Fibroblast of skin of left quadriceps (primary cell): ENCODE results near the gene COL20A1.

Experiments
- DNase-seq, 2 experiments: peaks; one replicate each; pipeline ENCODE4 v3.0.0-alpha.2; 2013; ENCODE audit warnings: low read depth in 2 of 2

Gene COL20A1

DNA sequence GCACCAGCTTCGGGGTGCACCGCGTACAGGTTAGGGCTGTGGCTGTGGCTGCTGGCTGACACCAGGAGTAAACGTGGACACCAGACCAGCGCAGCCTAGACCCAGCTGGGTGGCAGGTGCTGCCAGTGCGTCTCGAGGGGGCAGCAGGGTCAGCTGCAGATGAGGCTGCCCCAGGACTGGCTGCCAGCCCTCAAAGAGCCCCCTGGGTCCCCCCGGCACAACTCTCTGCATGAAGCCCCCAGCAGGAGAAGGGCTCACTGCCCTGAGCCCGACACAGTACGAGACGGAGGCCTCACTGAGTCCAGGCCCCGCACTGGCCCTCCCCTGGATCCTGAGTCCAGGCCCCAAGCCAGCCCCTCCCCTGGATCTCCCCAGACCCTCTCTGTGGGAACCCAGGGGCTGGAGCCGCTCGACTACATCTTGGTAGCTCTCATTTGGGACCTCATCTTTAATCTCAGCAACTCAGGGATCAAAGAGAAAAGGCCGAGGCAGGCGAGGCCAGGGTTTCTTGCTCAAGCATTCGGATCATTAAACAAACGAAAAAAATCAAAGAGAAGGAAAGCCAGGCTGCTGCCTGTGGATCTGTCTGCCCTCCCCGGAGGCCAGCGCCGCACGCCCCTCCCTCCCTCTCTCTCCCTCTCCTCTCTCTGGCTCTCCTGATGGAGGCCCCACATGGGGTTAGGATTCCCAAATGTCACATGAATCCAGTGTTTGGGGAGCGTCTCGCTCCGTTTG lies 31.8 kb upstream of the COL20A1 start:
- DNase-seq = no peak

DNA sequence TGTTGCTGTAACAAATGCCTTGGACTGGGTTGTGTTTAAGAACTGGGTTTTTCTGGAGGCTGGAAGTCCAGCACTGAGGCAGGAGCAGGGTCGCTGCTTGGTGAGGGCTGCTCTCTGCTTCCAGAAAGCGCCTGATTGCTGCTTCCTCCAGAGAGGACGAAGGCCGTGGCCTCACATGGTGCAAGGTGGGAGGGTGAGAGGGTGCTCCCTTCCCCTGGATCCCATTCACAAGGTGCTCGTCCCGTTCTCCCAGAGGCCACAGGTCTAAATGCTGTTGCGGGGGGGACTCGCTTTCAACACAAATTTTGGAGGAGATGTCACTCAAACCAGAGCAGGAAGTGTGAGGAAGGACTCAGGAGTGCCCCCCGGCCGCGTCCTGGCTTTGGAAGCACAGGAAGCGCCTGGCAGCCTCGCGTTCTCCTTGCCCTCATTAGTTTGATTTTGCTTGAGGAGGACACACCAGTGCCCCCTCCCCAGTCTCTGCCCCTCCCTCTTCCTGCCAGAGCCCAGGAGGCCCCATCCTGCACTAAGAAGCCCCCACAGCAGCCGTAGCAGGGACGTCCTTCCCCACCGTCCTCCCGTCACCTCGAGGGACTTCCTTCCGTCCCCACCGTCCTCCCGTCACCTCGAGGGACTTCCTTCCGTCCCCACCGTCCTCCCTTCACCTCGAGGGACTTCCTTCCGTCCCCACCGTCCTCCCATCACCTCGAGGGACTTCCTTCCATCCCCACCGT lies 31.0 kb upstream of the COL20A1 start:
- no peak for DNase-seq

DNA sequence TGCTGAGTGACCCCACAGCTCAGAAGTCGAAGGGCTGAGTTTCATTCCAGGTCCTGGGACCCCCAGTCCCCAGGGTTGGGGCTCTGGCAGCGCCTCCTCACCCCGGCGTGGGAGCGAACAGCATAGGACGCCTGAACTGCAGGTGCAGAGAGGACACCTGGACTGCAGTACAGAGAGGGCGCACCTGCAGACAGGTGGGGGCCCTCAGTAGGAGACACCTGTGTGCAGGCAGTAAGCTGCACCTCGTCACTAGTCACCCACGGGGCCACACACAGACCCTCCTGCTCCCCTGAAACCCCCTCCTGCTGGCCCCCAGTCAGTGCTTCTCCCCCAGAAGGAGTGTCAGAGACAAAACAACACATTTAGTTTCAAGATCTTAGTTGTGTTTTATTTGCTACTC lies 30.1 kb upstream of the COL20A1 start:
- DNase-seq = no peak

DNA sequence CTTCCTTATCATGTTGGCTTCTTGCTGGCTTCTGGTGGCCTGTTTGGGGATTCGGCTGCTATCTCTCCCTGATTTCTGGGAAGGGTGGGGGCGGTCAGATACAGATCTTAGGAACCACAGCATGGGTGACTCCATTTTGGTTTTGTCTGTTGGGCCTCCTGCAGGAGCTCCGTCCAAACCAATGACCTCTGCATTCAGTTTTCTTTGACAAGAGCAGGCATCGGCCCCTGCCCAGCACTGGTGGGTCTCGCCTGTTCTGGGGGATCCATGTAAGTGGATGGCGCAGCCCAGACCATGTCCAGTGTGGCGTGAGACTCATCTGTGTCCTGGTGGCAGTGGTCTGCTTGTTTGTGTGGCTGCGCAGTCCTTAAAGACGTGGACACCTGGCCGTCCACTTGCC lies 29.0 kb upstream of the COL20A1 start:
- no peak for DNase-seq

DNA sequence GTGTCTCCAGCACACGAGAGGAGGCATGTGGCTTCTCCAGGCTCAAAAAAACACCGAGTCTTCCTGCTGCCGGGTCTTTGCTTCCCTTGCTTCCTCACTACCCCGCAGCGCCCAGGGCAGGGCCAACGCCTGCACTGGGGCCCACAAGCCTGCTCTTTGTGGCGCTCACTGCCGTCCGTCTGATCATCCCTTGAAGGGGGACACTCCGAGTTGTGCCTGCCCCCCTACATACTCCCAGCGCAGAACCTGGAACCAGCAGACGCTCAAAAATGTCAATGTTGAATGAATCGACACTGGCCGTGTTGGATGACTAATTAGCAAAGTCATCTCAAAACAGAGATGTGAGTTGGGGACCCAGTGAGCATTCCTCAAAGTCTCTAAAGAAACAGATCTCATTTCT lies 28.5 kb upstream of the COL20A1 start:
- no peak for DNase-seq

DNA sequence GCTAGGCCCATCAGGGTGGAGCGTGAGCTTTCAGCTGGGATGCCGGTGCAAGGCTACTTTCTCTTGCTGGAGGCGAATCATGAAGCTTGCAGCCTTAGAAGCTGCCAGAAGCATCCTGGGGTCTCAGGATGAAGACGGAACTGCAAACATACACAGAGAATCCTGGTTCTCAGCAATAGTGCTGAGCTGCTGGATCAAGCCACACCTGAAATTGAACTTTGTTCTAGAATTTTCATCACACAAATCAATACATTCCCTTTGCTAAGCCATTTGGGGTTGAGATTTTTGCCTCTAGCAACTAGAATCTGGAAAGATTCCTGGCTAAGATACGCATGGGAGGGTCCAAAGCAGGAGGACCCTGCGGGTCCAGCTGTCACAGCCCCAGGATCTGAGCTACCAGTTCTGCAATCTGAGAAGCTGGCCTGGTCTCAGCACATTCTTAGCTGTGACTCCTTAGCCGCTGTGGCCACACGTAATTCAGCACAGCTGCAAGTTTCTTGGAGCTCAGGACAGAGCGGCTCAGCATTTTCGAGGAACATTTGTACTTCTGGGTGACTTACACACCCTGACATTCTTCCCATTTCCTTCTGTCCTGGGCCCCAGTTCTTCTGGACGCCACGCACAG lies 27.0 kb upstream of the COL20A1 start:
- DNase-seq = peak; percentile 8 to 11

DNA sequence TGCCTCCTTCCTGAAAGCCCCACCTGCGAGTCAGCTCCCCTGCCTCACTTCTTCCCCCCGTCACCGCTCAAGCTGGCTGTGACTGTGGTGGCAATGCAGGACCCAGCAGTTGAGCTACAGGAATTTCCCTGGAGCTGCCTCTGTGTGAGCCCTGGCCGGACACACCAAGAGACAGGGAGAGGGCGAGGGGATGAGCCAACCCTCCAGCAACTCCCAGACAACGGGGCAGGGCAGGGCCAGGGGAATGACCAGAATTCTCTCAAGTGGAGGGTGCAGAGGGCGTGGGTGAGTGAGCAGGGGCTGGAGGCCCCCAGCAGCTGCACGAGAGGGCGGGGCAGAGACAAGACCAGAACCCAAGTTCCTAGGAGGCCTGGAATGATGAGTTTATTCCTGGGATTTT lies 25.3 kb upstream of the COL20A1 start:
- no peak for DNase-seq

DNA sequence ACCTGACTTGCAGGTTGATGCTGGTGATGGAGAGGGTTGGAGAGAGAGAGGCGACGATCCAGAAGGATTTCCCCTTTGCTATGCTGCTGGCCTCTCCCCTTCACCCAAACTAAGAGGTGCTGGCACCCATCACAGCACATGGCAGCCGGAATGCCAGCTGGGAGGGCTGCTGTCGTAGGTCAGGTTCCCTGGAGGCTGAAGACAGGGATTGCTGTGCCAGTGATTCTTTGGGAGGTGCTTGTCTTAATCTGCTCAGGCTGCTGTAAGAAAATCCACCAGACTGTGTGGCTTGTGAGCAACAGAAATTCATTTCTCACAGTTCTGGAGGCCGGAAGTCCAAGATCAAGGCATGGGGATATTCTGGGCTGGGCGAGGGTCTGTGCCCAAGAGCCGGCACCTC lies 24.7 kb upstream of the COL20A1 start:
- no peak for DNase-seq

DNA sequence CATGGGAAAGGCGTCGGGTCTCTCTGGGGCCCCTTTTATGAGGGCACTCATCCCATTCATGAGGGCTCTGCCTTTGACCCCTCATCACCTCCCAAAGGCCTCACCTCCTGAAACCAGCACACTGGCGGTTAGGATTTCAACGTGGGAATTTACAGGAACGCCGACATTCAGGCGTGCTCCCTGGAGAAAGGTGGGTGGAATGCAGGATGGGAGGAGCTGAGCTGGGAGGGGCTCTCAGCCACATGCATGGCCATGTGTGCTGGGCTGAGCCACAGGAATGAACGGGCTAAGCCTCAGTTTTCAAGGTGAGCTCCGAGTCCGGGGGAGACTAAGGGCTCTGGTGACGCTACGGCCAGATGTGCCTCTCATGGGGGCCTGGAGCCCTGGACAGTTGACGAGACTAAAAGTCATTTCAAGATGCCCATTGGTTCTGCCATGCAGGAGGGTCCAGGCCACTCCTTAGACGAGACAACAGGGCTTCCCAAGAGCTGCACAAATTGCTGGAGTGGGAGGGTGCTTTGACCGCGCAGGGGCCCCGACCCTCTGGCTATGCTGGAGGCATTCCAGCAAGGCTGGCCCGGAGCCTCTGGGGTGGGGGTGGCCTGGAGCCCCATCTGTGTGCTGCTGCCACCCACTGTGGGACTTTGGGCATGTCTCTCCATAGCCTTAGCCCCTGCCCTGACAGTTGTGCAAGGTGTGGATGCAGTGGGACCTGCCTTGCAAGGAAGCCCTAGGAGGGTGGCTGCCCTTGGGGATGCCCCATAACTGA lies 24.1 kb upstream of the COL20A1 start:
- DNase-seq = no peak

DNA sequence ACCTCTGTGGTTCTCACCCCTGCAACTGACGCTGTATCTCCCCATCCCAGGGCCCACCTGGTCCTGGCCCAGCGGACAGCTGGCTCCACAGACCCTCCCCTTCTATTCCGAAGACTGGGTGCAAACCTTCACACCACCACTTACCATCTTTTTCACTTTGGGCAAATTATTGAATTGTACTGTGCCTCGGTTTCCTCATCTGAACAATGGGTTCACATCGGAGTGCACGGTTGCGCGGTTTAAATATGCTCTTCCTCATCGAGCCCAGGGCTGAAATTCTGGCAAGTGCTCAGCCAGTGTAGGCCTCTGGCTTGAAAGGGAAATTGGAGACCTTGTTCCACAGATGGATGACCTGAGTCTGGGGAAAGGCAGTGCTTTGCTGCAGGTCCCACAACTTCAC lies 23.3 kb upstream of the COL20A1 start:
- no peak for DNase-seq

DNA sequence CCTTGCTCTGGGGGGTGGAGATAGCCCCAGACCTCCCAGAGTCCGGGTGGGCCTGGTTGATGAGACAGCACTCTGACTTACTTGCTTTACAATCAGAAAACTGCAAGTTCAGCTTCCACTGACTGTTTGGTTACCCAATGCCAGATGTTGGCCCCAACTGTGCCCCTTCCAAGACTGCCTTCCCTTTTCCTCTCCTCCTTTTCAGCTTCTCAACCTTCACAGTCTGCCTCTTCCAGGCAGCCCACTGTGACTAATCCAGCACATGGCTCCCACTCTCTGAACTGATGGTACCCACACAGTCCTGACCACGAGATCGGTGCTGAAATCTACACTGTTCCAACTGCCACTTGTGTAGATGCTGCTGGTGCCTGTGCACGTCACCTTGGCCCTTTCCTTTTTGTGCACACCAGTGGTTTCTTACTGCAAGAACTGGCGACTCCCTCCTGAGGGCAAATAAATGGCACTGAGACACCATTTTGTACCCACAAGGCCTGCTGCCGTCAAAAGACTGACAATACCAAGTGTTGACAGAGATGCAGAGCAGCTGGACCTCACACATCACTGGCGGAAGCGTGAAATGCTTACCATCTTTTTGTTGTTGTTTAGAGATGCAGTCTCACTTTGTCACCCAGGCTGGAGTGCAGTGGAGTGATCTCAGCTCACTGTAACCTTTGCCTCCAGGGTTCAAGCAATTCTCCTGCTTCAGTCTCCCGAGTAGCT lies 22.2 kb upstream of the COL20A1 start:
- no peak for DNase-seq

DNA sequence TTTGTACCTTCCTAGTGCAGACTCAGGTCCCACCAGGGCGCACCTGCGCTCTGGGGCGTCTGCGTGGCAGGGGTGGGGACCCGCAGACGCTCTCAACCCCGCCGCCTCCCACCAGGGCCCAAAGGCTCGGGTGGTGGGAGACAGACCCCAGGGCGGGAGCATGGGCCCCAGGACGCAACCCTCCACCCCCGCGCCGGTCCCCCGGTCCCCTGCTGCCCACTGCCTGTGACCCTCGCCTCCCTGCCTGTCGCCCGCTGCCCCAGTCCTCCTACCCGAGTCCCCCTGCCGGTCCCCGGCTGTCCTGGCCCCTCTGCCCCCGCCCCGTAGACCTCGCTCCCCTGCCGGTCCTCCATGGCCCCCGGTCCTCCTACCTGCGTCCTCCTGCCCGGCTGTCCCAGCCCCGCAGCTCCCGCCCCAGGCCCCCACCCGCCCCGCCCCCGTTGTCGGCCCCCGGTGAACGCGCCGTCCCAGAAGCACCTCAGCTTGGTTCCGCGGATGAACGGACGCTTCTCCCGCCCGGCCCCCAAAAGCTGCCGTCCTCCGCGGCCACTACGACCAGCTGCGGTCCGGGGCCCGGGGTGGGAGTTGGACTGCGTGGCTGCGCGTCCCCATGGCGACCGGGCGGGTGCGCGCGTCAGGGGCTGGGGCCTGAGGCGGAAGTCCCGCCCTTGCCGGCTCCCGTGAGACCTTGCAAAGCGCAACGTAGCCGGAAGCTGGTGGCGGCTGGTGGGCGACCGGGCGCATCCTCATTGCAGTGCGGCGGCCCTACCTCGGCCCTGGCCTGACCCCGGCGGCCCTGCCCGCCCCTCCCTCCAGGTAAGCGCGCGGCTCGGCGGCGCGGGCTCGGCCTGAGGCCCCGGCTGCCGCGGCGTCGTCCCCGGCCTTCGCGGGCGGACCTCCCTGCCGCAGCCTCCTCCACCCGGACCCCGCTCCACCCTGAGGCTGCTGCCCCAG lies 20.6 kb upstream of the COL20A1 start, which contains the start of gene ARFGAP1:
Gene ARFGAP1, plus strand, starts transcription at position 709 of the 954 bp plus-strand sequence. CDS start 2,768 bp downstream, outside the sequence.
- peak; percentile 67 to 69 for DNase-seq

DNA sequence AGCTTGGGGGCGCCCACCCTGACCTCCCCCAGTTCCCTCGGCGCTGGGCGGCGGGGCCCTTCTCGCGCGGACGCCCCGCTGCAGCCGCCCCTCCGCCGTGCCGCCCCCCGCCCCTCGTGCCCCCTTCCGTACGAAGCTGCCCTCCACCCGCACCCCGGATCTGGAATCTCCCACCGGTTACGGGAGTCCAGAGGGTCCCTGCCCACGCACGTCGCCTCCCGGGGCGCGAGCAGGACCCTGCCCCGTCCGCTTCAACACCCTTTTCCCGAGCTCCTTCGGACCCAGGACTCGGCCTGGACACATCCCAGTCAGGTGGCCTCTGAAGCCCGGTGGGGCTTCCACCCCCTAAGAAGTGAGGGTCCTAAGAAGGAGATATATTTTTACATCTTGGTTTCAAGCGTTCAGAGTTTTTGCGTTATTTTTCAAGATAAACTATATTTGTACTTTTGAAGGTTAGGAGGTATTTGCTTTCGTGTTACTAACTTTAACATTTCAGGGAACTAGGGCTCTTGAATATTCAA lies 19.9 kb upstream of the COL20A1 start:
- no peak for DNase-seq

DNA sequence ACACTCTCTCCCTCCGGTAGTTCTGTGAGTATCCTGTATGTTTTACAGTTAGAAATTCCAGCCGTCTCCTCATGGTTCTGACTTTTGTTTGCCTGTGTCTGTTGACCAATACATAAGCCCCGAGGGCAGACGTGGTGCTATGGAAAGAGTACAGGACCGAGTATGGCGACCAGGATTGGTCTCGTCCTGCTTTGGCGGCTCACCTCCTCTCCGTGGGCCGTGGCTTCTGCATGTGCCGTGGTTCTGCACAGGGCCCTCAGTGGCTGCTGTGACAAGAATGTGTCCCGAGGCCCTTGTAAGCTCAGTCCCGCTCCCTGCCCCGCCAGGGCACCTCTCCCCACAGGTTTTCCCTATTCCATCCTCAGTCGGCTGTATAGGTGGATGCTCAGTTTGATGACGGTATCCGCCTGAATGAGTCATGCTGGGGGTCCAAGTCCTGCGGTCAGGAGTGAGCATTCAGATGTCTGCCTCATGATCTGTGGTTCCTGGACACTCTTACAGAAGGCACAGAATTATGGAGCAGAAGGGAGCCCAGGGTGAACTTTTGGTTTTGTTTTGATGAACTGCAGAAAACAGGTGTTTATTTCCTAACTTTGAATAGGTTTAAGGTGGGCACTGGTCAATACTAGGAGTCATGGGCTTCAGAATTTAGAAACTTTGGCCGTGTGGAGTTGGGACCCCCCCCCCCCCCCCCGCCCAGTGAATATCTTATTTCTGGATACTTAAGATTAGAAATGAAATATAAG lies 19.2 kb upstream of the COL20A1 start:
- DNase-seq = peak; percentile 22 to 37

DNA sequence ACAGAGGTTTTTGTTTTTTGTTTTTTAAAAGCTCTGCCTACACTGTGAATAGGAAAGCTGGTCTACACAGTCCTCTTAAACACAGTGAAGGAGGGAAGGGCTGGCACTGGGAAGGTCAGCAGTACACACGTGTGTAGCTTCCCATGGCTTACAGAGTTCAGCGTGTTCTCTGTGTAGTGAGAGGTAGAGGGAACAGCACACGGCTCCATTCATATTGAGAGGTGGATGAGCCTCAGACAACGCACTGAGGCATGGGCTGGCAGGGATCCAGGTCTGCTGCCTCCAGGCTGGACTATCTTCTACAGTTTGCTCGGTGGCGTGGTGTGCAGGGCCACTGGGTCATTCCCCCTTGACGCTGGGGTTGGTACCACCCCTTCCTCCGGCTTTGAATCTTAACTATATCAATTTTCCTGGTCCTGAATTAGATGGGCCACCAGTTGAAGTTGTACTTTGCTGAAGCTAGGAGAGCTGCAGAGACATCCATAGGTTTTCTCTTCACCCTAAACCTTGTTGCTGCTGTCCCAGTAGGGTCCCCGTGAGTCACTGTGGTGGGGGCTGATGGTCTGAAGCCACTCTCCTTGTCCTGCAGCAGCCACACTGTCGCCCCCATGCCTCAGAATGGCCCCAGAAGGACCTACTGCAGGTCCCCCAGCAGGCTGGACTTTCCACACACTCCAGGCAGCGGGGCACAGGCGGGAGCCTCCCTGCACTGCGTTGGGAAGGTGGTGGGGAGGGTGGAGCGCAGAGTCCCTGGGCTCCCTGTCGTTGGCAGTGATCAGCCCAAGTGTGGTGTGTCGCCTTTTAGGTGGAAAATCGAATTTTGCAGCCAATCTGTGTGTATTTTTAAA lies 18.4 kb upstream of the COL20A1 start:
- no peak for DNase-seq

DNA sequence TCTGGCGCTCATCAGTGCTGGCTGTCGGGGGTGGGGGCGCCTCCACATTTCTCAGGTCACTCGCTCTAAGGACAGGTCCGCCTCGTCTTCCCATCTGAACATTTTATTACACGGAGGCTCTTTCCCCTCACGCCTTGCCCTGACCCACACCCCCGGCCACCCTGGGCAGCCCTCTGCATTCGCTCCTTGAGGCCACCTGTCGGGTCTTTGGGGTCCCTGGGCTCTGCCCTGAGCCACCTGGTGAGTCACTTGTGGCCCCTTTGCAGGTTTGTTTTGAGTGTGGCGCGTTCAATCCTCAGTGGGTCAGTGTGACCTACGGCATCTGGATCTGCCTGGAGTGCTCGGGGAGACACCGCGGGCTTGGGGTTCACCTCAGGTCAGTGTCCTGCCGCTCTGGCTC lies 17.2 kb upstream of the COL20A1 start:
- no peak for DNase-seq

DNA sequence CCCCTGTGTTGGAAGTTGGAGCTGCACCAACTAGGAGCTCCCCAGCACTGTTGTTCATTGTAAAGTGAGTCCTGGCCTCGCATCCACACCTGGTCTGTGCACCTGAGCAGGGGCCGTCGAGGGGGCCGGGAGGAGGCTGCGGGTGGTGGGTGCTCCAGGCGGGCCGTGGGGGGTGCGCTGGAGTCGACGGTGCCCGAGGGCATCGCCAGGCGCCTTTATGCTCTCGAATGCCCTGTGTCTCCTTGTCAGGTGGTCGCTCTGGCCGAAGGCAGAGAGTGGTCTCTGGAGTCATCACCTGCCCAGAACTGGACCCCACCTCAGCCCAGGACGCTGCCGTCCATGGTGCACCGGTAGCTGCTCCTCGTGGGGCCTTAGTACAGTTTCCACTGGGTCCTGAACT lies 16.0 kb upstream of the COL20A1 start:
- DNase-seq = no peak
